KBM-7 (cell line): ENCODE results near the gene B4GALT6.

ENCODE experiments used
- DNase-seq: peaks from one replicate; pipeline ENCODE4 v3.0.0-alpha.2; 2015
- in situ Hi-C: fragments of 300-500 bp; cut with MboI; formaldehyde crosslinking; loops from 2 replicates; pipeline ENCODE4 v1.14.3; 2020; ENCODE audit warnings: low sequenced_read_pairs, low pct_unique_long_range_greater_than_20kb, mixed read lengths

The B4GALT6 gene

GRCh38 chr18:31578126-31578525, 106.3 kb downstream of the B4GALT6 start:
- in situ Hi-C loops, result no loop called here
- DNase-seq, result no peak

GRCh38 chr18:31577195-31577594, 107.2 kb downstream of the B4GALT6 start:
- DNase-seq, result no peak
- in situ Hi-C loops, result no loop called here

GRCh38 chr18:31576670-31577069, 107.7 kb downstream of the B4GALT6 start:
- no peak for DNase-seq
- in situ Hi-C loops, result no loop called here

- in situ Hi-C loops, result no loop called here
These were observed 108.7 kb downstream of the B4GALT6 start for GRCh38 chr18:31575515-31576257.

GRCh38 chr18:31574359-31574758, 110.0 kb downstream of the B4GALT6 start:
- in situ Hi-C loops, result loop anchor here (25.0 kb wide), 1 partner anchor 388 kb away; no protein-coding TSS in a partner anchor

More at GRCh38 chr18:31575515-31576257, 108.7 kb downstream of the B4GALT6 start:
- no peak for DNase-seq

More at GRCh38 chr18:31574359-31574758, 110.0 kb downstream of the B4GALT6 start:
- peak; percentile 60 for DNase-seq
